CD4-positive, CD25-positive, alpha-beta regulatory T cell (primary cell): ENCODE results near the gene MYL7. TPM values are rescaled to one million over a fixed set of nuclear protein-coding genes. Genes with fewer than 3 reads are reported as not detected.

ENCODE experiments used
- ATAC-seq, 2 donors: fragments of 150-1000 bp; cut with Tn5 transposase; one replicate each; pipeline ENCODE4 v1.10.0; 2021; ENCODE audit warnings: low read depth in 2 of 2, moderate number of reproducible peaks in 2 of 2, moderate library complexity in 1 of 2
- DNase-seq, 3 donors: peaks; one replicate each; pipeline versions ENCODE4 v3.0.0 to v3.0.0-alpha.2; 2012 to 2022; ENCODE audit warnings: mixed read lengths in 1 of 3
- H3K27ac ChIP-seq: one replicate; pipeline ENCODE4 v1.7.0; 2013; ENCODE audit warnings: mild to moderate bottlenecking, low read length; ENCODE audit not compliant: insufficient read depth, poor library complexity, severe bottlenecking
- H3K27me3 ChIP-seq: one replicate; pipeline ENCODE4 v1.7.0; 2013; ENCODE audit warnings: low read length; ENCODE audit not compliant: control insufficient read depth, insufficient read depth
- H3K36me3 ChIP-seq: one replicate; pipeline ENCODE4 v1.7.0; 2013; ENCODE audit warnings: mild to moderate bottlenecking, low read length, moderate library complexity; ENCODE audit not compliant: control insufficient read depth, insufficient read depth
- H3K4me1 ChIP-seq: 2 replicates; pipeline ENCODE4 v1.7.0; 2013; ENCODE audit warnings: mild to moderate bottlenecking, low read length; ENCODE audit not compliant: insufficient read depth, control insufficient read depth, poor library complexity, severe bottlenecking
- H3K4me3 ChIP-seq: one replicate; pipeline ENCODE4 v1.7.0; 2013; ENCODE audit warnings: low read depth, mild to moderate bottlenecking, low read length, moderate library complexity
- H3K9me3 ChIP-seq, 2 experiments: 1 replicate in 1 of 2; 2 replicates in 1 of 2; pipeline ENCODE4 v1.7.0; 2013; ENCODE audit warnings: low read length in 2 of 2, mild to moderate bottlenecking in 1 of 2, moderate library complexity in 1 of 2; ENCODE audit not compliant: control insufficient read depth in 2 of 2
- H3K27ac Mint-ChIP-seq, 3 donors: one replicate each; pipeline ENCODE4 v1.8.0; 2020 to 2022; ENCODE audit warnings: mild to moderate bottlenecking in 3 of 3, mixed read lengths in 3 of 3, moderate library complexity in 2 of 3
- H3K27me3 Mint-ChIP-seq: one replicate; pipeline ENCODE4 v1.8.0; 2022; ENCODE audit warnings: mild to moderate bottlenecking, mixed read lengths
- H3K36me3 Mint-ChIP-seq: one replicate; pipeline ENCODE4 v1.8.0; 2020; ENCODE audit warnings: mixed read lengths
- H3K4me1 Mint-ChIP-seq, 4 donors: one replicate each; pipeline ENCODE4 v1.8.0; 2020 to 2022; ENCODE audit warnings: mixed read lengths in 4 of 4, mild to moderate bottlenecking in 1 of 4
- H3K4me3 Mint-ChIP-seq, 4 donors: one replicate each; pipeline ENCODE4 v1.8.0; 2020 to 2022; ENCODE audit warnings: mild to moderate bottlenecking in 4 of 4, mixed read lengths in 4 of 4, moderate library complexity in 3 of 4
- H3K9me3 Mint-ChIP-seq, 7 donors: one replicate each; pipeline ENCODE4 v1.8.0; 2020 to 2022; ENCODE audit warnings: mixed read lengths in 7 of 7, mild to moderate bottlenecking in 3 of 7, moderate library complexity in 2 of 7
- polyA plus RNA-seq, 4 donors: library from polyadenylated mRNA; unstranded; fragments of 300-500 nt; fragmentation: Illumina TruSeq; gene quantifications; one replicate each; pipeline ENCODE4 v1.2.3, GENCODE V29; 2021
- total RNA-seq: library from RNA; stranded (reverse); gene quantifications from one replicate; pipeline ENCODE4 v1.2.3, GENCODE V29; 2022

MYL7 gene
- total and polyA plus RNA-seq, 5 donors from 2014 or later: not detected

DNA sequence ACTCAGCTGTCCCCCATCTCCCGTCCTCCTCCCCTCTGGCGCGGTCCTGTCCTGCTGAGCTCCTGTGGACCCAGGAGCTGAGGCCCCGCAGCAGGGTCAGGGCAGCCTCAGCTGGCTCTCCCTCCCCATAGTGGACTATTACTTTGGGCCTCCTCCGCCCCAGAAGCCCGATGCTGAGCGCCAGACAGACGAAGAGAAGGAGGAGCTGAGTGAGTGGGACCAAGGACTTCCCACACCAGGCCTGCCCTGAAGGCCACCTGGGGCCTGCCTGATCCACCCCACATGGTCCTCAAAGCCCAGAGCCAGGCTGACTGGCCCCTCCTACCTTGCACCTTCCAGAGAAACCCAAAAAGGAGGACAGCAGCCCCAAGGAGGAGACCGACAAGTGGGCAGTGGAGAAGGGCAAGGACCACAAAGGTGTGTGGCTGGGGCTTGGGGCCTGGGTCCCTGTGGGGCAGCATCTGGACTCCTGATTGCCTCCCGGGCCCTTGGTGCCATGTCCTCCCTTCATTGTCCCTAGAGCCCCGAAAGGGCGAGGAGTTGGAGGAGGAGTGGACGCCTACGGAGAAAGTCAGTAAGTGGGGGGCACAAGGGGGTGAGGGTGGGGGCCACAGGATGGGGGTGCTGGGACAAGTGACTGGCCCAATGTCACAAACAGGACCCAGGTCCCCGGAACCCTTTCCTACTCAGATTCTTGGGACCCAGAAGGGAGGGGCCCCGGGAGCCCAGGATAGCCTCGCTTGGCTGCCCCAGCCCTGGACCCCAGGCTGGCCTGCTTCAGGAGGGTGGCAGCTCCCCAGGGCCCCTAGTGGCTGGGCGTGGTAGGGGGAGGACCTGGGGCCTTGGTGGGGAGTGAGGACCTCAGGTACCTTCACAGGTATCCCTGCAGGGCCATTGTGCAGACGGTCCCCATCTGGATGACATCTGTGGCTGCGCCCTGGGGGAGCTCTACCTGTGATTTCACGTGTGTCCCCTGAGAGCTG, 32.1 kb downstream of the MYL7 start:
- Histone ChIP-seq H3K9me3 (no peaks in the 10 kb centered on the region), H3K27me3 (no peaks in the 10 kb centered on the region), H3K4me1 (peaks cover 5% of the 10 kb centered on the region), H3K27ac (no peak overlapping the region), H3K36me3 (no peaks in the 10 kb centered on the region), H3K4me3 (no peak overlapping the region)
- peaks cover 0 to 15% (median 3%) of the 10 kb centered on the region in 4 donors for H3K4me1 Mint-ChIP-seq
- no peak overlapping the region for H3K27ac Mint-ChIP-seq
- DNase-seq (no peak), ATAC-seq (no peak)
- H3K9me3 Mint-ChIP-seq: no peaks in the 10 kb centered on the region
- H3K27me3 Mint-ChIP-seq: peaks cover 12% of the 10 kb centered on the region
- no peaks in the 10 kb centered on the region for H3K36me3 Mint-ChIP-seq
- no peak overlapping the region for H3K4me3 Mint-ChIP-seq

DNA sequence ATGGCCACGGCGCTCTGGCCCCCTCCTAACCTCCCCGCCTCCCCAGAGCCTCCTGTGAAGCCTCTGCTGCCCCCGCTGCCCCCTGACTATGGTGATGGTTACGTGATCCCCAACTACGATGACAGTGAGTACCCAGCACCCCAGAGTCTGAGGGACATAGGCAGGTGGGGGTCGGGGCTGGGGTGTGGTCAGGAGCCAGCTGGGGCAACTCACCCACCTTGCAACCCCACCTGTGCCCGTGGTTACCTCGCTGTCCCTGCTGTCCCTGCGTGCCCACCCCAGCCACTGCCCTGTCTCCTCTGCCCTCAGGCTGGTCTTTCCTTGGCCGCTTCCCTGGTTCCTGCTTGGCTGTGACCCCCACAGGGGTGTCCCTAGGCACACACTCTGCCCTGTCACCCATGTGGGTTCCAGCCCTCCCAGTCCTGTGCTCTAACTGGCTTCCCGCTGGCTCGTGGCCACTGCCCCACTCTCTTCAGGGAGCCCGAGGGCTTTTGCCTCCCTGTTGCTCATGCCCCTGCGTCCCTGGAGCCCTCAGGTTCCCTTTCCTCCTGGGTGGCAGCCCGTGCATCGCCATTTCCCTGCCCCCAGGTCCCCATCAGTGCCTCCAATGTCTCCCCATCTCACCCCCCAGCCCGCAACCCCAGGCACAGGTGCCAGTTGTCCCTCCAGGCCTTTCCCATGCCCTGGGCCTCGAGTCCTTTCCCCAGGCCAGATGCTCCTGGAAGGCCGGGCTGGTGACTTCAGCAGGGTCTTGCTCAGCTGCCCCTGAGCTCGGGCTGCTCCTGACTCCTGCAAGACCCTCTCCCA, 33.0 kb downstream of the MYL7 start:
- no peaks in the 10 kb centered on the region for H3K36me3 ChIP-seq
- H3K27me3 ChIP-seq: peaks cover 3% of the 10 kb centered on the region
- no peak overlapping the region for H3K27ac Mint-ChIP-seq
- no peak overlapping the region for H3K4me3 ChIP-seq
- no peak overlapping the region for H3K27ac ChIP-seq
- peaks cover 10% of the 10 kb centered on the region for H3K4me1 ChIP-seq
- H3K9me3 ChIP-seq: no peaks in the 10 kb centered on the region
- DNase-seq (no peak), ATAC-seq (no peak)
- peaks cover 12% of the 10 kb centered on the region for H3K27me3 Mint-ChIP-seq
- H3K36me3 Mint-ChIP-seq: no peaks in the 10 kb centered on the region
- H3K4me1 Mint-ChIP-seq: peaks cover 0 to 19% (median 4%) of the 10 kb centered on the region in 4 donors
- peak overlapping the region in 1 of 4 donors; percentile 41 for H3K4me3 Mint-ChIP-seq
- H3K9me3 Mint-ChIP-seq: peaks cover 0 to 1% (median 0%) of the 10 kb centered on the region in 7 donors

DNA sequence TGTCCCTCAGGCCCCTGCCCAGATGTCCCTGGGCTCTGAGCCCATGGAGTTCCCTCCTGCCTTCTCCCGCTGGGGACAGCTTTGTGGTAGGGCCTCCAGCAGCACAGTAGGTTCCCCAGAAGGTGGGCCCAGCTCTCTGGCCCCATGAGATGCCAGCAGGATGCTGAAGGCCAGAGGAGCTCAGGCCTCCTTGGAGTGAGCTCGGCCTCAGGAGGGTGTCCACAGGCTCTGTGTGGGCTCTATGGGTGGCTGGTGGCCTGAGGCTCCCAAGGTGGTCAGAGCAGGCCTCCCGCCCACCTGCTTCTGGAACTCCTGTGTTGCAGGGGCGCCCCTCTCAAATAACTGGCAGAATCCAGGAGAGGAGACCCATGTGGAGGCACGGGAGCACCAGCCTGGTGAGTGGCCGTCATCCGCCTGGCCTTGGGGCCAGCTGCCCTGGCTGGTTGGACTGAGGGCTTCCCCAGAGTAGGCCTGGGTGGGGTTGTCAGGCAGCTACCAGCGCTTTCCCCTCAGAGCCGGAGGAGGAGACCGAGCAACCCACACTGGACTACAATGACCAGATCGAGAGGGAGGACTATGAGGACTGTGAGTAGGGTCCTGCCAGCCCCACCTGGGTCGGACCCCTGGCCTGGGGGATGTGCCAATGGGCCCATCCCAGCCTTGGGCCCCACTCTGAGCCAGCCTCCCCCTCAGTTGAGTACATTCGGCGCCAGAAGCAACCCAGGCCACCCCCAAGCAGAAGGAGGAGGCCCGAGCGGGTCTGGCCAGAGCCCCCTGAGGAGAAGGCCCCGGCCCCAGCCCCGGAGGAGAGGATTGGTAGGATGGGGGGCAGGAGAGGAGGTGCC, 33.8 kb downstream of the MYL7 start:
- no peak for DNase-seq
- H3K4me1 ChIP-seq: peaks cover 10% of the 10 kb centered on the region
- Mint-ChIP-seq H3K4me1 (peaks cover 0 to 19% (median 4%) of the 10 kb centered on the region in 4 donors), H3K4me3 (no peak overlapping the region), H3K27me3 (peaks cover 12% of the 10 kb centered on the region), H3K9me3 (peaks cover 0 to 1% (median 0%) of the 10 kb centered on the region in 7 donors), H3K36me3 (no peaks in the 10 kb centered on the region), H3K27ac (no peak overlapping the region)
- peaks cover 4% of the 10 kb centered on the region for H3K27me3 ChIP-seq
- no peak for ATAC-seq
- H3K9me3 ChIP-seq: no peaks in the 10 kb centered on the region
- H3K36me3 ChIP-seq: no peaks in the 10 kb centered on the region
- H3K27ac ChIP-seq: no peak overlapping the region
- H3K4me3 ChIP-seq: no peak overlapping the region

DNA sequence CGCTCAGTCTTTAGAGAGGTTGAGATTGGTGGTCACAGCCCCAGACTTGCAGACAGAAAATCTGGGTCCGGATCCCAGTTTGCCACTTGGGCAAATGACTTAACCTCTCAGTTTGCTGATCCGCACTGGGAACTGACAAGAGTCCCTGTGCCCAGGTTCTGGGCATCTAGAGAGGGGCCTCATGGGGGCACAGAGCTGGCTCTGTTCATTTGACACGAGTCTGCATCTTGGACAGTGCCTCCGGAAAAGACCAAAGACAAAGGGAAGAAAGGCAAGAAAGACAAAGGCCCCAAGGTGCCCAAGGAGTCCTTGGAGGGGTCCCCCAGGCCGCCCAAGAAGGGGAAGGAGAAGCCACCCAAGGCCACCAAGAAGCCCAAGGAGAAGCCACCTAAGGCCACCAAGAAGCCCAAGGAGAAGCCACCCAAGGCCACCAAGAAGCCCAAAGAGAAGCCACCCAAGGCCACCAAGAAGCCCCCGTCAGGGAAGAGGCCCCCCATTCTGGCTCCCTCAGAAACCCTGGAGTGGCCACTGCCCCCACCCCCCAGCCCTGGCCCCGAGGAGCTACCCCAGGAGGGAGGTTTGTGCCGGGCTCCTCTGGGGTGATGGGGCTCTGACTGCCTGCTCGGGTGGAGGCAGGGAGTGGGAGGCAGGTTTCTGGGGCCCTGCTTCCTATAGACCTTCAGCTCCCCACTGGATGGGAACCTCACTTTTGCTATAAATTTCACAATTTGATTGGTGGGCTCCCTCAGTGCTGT, 34.6 kb downstream of the MYL7 start:
- Histone ChIP-seq H3K9me3 (no peaks in the 10 kb centered on the region), H3K4me1 (peaks cover 10% of the 10 kb centered on the region), H3K27me3 (peaks cover 4% of the 10 kb centered on the region), H3K4me3 (no peak overlapping the region), H3K36me3 (no peaks in the 10 kb centered on the region), H3K27ac (no peak overlapping the region)
- H3K9me3 Mint-ChIP-seq: peaks cover 0 to 1% (median 0%) of the 10 kb centered on the region in 7 donors
- peaks cover 0 to 19% (median 4%) of the 10 kb centered on the region in 4 donors for H3K4me1 Mint-ChIP-seq
- no peak overlapping the region for H3K27ac Mint-ChIP-seq
- ATAC-seq: no peak
- H3K36me3 Mint-ChIP-seq: no peaks in the 10 kb centered on the region
- H3K27me3 Mint-ChIP-seq: peaks cover 12% of the 10 kb centered on the region
- no peak for DNase-seq
- peak overlapping the region in 1 of 4 donors; percentile 36 for H3K4me3 Mint-ChIP-seq

DNA sequence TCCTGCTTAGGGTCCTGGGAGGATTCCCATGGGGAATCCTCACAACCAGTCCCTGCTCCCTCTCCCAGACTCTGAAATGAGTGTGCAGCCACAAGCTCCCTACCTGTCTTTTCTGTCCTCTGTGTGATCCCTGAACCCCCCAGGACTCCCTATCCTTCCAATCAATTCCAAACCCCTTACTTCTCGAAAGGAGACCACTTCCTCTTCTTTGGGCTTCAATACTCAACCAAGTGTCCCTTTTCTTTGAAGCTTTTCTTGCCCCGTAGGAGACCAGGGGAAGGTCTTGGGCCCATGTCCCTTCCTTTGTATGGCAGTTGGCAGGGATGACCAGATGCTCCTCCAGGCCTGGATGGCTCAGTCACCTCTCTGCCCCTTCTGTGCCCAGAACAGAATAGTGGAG, 35.3 kb downstream of the MYL7 start:
- Histone ChIP-seq H3K9me3 (no peaks in the 10 kb centered on the region), H3K4me3 (no peak overlapping the region), H3K4me1 (peaks cover 10% of the 10 kb centered on the region), H3K27me3 (peaks cover 4% of the 10 kb centered on the region), H3K27ac (no peak overlapping the region), H3K36me3 (no peaks in the 10 kb centered on the region)
- peaks cover 0 to 19% (median 4%) of the 10 kb centered on the region in 4 donors for H3K4me1 Mint-ChIP-seq
- no peak for ATAC-seq
- H3K27me3 Mint-ChIP-seq: peaks cover 12% of the 10 kb centered on the region
- H3K27ac Mint-ChIP-seq: peak overlapping the region in 2 of 3 donors; percentile 82 to 84
- peak overlapping the region; percentile 36 to 90 (median 82) for H3K4me3 Mint-ChIP-seq
- H3K9me3 Mint-ChIP-seq: peaks cover 0 to 1% (median 0%) of the 10 kb centered on the region in 7 donors
- no peak for DNase-seq
- no peaks in the 10 kb centered on the region for H3K36me3 Mint-ChIP-seq

DNA sequence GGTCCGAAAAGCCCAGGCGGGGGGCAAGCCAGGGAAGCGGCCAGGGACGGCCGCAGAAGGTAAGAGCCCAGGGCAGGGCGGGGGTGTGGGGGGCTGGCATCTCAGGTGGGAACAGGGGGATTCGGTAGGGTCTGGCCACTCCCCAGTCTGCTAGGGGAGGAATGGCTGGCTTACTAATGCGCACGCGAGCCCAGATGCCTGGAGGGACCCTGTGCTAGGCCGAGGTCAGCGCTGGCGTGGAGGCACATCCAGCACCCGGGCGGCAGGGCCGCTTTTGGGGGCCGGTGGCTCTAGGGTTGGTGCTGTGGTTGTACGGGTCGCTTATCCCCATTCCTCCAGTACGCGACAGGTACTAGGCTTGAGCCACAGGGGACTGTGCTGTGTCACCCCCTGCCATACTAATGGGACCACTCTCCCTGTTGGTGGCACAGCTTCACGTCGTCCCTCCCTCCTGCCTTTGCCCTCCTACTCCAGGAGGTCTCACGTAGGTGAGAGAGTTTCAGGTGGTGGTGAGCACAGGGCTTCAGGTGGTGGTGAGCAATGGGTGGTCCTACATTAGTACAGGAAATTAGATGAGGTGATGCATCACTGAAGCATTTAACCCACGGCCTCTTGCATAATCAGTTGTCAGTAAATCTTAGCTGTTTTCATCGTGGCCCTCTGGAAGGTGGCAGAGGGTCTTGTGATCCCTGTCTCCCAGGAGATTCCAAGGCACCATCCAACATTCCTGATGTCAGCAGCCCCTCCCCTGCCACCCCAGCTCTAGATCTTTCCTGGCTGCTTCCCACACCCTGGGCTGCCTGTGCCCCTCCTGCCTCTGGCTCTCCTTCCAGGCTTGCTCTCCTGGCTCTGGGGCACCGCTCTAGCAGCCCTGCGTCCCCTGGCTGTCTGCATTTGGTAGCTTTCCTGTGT, 36.0 kb downstream of the MYL7 start:
- Mint-ChIP-seq H3K4me3 (peak overlapping the region; percentile 36 to 90 (median 82)), H3K27ac (peak overlapping the region in 2 of 3 donors; percentile 82 to 84), H3K4me1 (peaks cover 0 to 19% (median 4%) of the 10 kb centered on the region in 4 donors), H3K9me3 (peaks cover 0 to 1% (median 0%) of the 10 kb centered on the region in 7 donors), H3K27me3 (peaks cover 12% of the 10 kb centered on the region), H3K36me3 (no peaks in the 10 kb centered on the region)
- peak in 1 of 2 donors; percentile 11 for ATAC-seq
- no peak for DNase-seq
- Histone ChIP-seq H3K4me1 (peaks cover 10% of the 10 kb centered on the region), H3K36me3 (no peaks in the 10 kb centered on the region), H3K27me3 (peaks cover 4% of the 10 kb centered on the region), H3K4me3 (no peak overlapping the region), H3K27ac (no peak overlapping the region), H3K9me3 (no peaks in the 10 kb centered on the region)
